Measurements from ENCODE around the gene ASAP2. TPM values are rescaled to one million over a fixed set of nuclear protein-coding genes. Genes with fewer than 3 reads are reported as not detected.

Gene ASAP2
- polyA plus RNA-seq, 1 donor from 2014 or later: 41.0 TPM

DNA sequence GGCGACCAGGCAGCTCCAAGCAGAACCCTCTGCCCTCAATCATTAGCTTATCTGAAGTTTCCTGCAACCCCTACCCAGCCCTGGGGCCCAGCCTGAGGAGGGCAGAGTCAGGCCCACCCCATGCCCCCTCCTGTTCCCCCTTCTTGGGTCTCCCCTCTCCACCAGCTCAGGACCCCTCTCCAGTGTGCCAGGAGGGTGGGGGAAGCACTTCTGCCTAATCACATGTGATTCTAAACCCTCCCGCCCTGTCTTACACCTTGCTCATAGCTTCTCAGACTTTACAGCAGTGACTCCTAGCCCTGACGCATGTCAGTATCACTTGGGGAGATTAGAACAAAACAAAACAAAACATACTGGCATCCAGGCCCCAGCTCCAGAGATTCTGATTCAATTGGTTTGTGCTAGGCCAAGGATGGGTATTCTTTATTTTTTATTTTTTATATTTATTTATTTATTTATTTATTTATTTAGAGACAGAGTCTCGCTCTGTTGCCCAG is 42.5 kb upstream of the ASAP2 start:
- H3K79me2 ChIP-seq (replicated peaks; ENCODE audit: insufficient read depth, low read length): no peaks in the 10 kb centered on the region
- TF ChIP-seq, protein P1, sequence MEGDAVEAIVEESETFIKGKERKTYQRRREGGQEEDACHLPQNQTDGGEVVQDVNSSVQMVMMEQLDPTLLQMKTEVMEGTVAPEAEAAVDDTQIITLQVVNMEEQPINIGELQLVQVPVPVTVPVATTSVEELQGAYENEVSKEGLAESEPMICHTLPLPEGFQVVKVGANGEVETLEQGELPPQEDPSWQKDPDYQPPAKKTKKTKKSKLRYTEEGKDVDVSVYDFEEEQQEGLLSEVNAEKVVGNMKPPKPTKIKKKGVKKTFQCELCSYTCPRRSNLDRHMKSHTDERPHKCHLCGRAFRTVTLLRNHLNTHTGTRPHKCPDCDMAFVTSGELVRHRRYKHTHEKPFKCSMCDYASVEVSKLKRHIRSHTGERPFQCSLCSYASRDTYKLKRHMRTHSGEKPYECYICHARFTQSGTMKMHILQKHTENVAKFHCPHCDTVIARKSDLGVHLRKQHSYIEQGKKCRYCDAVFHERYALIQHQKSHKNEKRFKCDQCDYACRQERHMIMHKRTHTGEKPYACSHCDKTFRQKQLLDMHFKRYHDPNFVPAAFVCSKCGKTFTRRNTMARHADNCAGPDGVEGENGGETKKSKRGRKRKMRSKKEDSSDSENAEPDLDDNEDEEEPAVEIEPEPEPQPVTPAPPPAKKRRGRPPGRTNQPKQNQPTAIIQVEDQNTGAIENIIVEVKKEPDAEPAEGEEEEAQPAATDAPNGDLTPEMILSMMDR (IDR thresholded peaks at IDR 0.05; ENCODE audit: poor library complexity, severe bottlenecking): no peak
- TF ChIP-seq POLR2AphosphoS5 (IDR thresholded peaks at IDR 0.05): no peak
- no peak for TF ChIP-seq RAD21 (conservative IDR thresholded peaks at IDR 0.05)
- TF ChIP-seq MXI1 (conservative IDR thresholded peaks at IDR 0.05; ENCODE audit: poor library complexity, severe bottlenecking): no peak
- no peak for TF ChIP-seq EZH2 (IDR thresholded peaks at IDR 0.05; ENCODE audit: borderline replicate concordance, insufficient read depth, low read length, poor library complexity, severe bottlenecking)
- TF ChIP-seq, protein P2, sequence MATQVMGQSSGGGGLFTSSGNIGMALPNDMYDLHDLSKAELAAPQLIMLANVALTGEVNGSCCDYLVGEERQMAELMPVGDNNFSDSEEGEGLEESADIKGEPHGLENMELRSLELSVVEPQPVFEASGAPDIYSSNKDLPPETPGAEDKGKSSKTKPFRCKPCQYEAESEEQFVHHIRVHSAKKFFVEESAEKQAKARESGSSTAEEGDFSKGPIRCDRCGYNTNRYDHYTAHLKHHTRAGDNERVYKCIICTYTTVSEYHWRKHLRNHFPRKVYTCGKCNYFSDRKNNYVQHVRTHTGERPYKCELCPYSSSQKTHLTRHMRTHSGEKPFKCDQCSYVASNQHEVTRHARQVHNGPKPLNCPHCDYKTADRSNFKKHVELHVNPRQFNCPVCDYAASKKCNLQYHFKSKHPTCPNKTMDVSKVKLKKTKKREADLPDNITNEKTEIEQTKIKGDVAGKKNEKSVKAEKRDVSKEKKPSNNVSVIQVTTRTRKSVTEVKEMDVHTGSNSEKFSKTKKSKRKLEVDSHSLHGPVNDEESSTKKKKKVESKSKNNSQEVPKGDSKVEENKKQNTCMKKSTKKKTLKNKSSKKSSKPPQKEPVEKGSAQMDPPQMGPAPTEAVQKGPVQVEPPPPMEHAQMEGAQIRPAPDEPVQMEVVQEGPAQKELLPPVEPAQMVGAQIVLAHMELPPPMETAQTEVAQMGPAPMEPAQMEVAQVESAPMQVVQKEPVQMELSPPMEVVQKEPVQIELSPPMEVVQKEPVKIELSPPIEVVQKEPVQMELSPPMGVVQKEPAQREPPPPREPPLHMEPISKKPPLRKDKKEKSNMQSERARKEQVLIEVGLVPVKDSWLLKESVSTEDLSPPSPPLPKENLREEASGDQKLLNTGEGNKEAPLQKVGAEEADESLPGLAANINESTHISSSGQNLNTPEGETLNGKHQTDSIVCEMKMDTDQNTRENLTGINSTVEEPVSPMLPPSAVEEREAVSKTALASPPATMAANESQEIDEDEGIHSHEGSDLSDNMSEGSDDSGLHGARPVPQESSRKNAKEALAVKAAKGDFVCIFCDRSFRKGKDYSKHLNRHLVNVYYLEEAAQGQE (IDR thresholded peaks at IDR 0.05; ENCODE audit: borderline replicate concordance): no peak
- no peak for TF ChIP-seq SMC3 (conservative IDR thresholded peaks at IDR 0.05; ENCODE audit: poor library complexity)
- TF ChIP-seq TAF1 (IDR thresholded peaks at IDR 0.05; ENCODE audit: low read depth): no peak
- no peak for TF ChIP-seq EP300 (conservative IDR thresholded peaks at IDR 0.05; ENCODE audit: poor library complexity, severe bottlenecking)

DNA sequence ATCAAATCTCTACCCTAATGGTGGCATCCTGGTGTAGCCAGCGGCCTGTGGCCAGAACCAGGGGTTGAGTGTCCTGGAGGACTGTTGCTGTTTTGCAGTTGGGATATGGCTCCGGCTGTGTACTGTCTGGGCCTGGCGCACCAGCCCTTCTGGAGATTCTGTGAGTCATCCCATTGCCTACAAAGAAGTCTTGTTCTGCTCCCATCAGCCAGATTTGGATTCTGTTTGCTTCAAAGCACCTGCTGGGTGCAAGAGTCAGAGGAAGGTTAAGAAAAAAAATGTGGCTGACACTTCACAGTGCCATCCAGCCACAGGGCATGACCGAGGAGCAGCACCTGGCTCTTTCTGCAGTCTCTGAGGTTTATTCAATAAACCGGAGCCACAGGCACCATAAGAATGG is 41.0 kb upstream of the ASAP2 start:
- Histone ChIP-seq H3K27me3 (ENCODE audit: insufficient read depth, low read depth, low read length) (no peaks in the 10 kb centered on the region), H3K9me3 (ENCODE audit: low read length) (no peaks in the 10 kb centered on the region), H4K20me1 (ENCODE audit: insufficient read depth) (no peaks in the 10 kb centered on the region), H3K9ac (ENCODE audit: low read length) (no peak overlapping the region), H3K4me3 (ENCODE audit: low read length) (no peak overlapping the region), H3K79me2 (replicated peaks; ENCODE audit: insufficient read depth, low read length) (no peaks in the 10 kb centered on the region), H2AFZ (ENCODE audit: low read depth, low read length) (no peak overlapping the region), H3K27ac (ENCODE audit: low read length) (no peak overlapping the region), H3K9me2 (ENCODE audit: insufficient read depth, low read length) (no peaks in the 10 kb centered on the region), H3K4me2 (ENCODE audit: low read length) (no peak overlapping the region), H3K36me3 (ENCODE audit: insufficient read depth, low read length) (no peaks in the 10 kb centered on the region), H3F3A (ENCODE audit: insufficient read depth, low read length, poor library complexity, severe bottlenecking) (no peaks in the 10 kb centered on the region)
- TF ChIP-seq TAF1 (IDR thresholded peaks at IDR 0.05; ENCODE audit: low read depth) (no peak), RAD21 (conservative IDR thresholded peaks at IDR 0.05) (no peak), EP300 (conservative IDR thresholded peaks at IDR 0.05; ENCODE audit: poor library complexity, severe bottlenecking) (no peak), EZH2 (IDR thresholded peaks at IDR 0.05; ENCODE audit: borderline replicate concordance, insufficient read depth, low read length, poor library complexity, severe bottlenecking) (no peak), POLR2AphosphoS5 (IDR thresholded peaks at IDR 0.05) (no peak), SMC3 (conservative IDR thresholded peaks at IDR 0.05; ENCODE audit: poor library complexity) (no peak), MXI1 (conservative IDR thresholded peaks at IDR 0.05; ENCODE audit: poor library complexity, severe bottlenecking) (no peak)
- TF ChIP-seq, protein P2 (IDR thresholded peaks at IDR 0.05; ENCODE audit: borderline replicate concordance): no peak
- TF ChIP-seq, protein P1 (IDR thresholded peaks at IDR 0.05; ENCODE audit: poor library complexity, severe bottlenecking): no peak

More for the DNA sequence above, 42.5 kb upstream of the ASAP2 start:
- H3K9me3 ChIP-seq (ENCODE audit: low read length): no peaks in the 10 kb centered on the region
- no peak overlapping the region for H3K27ac ChIP-seq (ENCODE audit: low read length)
- H3K4me2 ChIP-seq (ENCODE audit: low read length): no peak overlapping the region
- no peaks in the 10 kb centered on the region for H3F3A ChIP-seq (ENCODE audit: insufficient read depth, low read length, poor library complexity, severe bottlenecking)
- no peak overlapping the region for H3K9ac ChIP-seq (ENCODE audit: low read length)
- no peaks in the 10 kb centered on the region for H3K27me3 ChIP-seq (ENCODE audit: insufficient read depth, low read depth, low read length)
- H2AFZ ChIP-seq (ENCODE audit: low read depth, low read length): no peak overlapping the region
- H3K9me2 ChIP-seq (ENCODE audit: insufficient read depth, low read length): no peaks in the 10 kb centered on the region
- H4K20me1 ChIP-seq (ENCODE audit: insufficient read depth): no peaks in the 10 kb centered on the region
- no peaks in the 10 kb centered on the region for H3K36me3 ChIP-seq (ENCODE audit: insufficient read depth, low read length)
- no peak overlapping the region for H3K4me3 ChIP-seq (ENCODE audit: low read length)
